Transverse colon (tissue), 4 donors: ENCODE data around the gene GSG1. TPM values are rescaled to one million over a fixed set of nuclear protein-coding genes. Genes with fewer than 3 reads are reported as not detected.

ENCODE experiments used
- total RNA-seq, 4 donors: library from RNA; depleted of rRNA; stranded (reverse); fragments of >200 nt; gene quantifications; one replicate each; pipeline ENCODE4 v1.1.0, GENCODE V29; 2016

Gene GSG1
- total RNA-seq, 4 donors from 2014 or later, result not detected

Other genes with a start within 250 kb of the GSG1 start
- gene GPRC5A, start 212.1 kb downstream of the GSG1 start, total RNA-seq, result 100 to 1,000 TPM in 3 of 4 donors, 1 to 10 TPM in 1; 7.0 to 166 (median 116) TPM
- gene GPRC5D, start 151.5 kb downstream of the GSG1 start, total RNA-seq, result under 1 TPM in 1 of 4 donors, not detected in 3; 0.48 TPM
- 10 to 100 TPM; 10.3 to 74.4 (median 37.4) TPM for gene HEBP1, start 103.4 kb downstream of the GSG1 start, total RNA-seq
- 1 to 10 TPM in 3 of 4 donors, under 1 TPM in 1; 0.60 to 2.6 (median 1.8) TPM for gene FAM234B, start 59.3 kb downstream of the GSG1 start, total RNA-seq
- gene EMP1, start 93.1 kb upstream of the GSG1 start, total RNA-seq, result 100 to 1,000 TPM in 3 of 4 donors, 10 to 100 TPM in 1; 43.2 to 837 (median 738) TPM